22Rv1 (cell line): ENCODE results near the gene NGFR.

ENCODE experiments used
- ZFX ChIP-seq: fragments of 450-650 bp; IDR thresholded peaks from 2 replicates; pipeline ENCODE4 v1.6.1; 2017; ENCODE audit warnings: antibody characterized with exemption, borderline replicate concordance
- TF ChIP-seq, protein P1 (sequence below): fragments of 450-650 bp; IDR thresholded peaks from 2 replicates; pipeline ENCODE4 v1.5.1; 2017; ENCODE audit warnings: mild to moderate bottlenecking

GRCh38 chr17:49468811-49469385 is 26.2 kb upstream of the NGFR start:
- TF ChIP-seq, protein P1, sequence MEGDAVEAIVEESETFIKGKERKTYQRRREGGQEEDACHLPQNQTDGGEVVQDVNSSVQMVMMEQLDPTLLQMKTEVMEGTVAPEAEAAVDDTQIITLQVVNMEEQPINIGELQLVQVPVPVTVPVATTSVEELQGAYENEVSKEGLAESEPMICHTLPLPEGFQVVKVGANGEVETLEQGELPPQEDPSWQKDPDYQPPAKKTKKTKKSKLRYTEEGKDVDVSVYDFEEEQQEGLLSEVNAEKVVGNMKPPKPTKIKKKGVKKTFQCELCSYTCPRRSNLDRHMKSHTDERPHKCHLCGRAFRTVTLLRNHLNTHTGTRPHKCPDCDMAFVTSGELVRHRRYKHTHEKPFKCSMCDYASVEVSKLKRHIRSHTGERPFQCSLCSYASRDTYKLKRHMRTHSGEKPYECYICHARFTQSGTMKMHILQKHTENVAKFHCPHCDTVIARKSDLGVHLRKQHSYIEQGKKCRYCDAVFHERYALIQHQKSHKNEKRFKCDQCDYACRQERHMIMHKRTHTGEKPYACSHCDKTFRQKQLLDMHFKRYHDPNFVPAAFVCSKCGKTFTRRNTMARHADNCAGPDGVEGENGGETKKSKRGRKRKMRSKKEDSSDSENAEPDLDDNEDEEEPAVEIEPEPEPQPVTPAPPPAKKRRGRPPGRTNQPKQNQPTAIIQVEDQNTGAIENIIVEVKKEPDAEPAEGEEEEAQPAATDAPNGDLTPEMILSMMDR: no peak
- TF ChIP-seq ZFX: no peak
